ENCODE results near the gene ACCSL.

ACCSL gene

GRCh38 chr11:44047931-44048431 is at the start of gene ACCSL:
TSS of gene ACCSL (plus strand) at chr11:44047981. CDS start at chr11:44048037, 56 bp downstream.
- Histone ChIP-seq H3K9me3 (ENCODE audit: severe bottlenecking) (no peaks in the 10 kb centered on the region), H3K4me1 (ENCODE audit: insufficient read depth, poor library complexity, severe bottlenecking) (no peaks in the 10 kb centered on the region), H3K27ac (ENCODE audit: poor library complexity, severe bottlenecking) (no peak within 1 kb of the TSS), H3K4me3 (ENCODE audit: severe bottlenecking) (no peak within 1 kb of the TSS), H3K36me3 (ENCODE audit: low read depth) (no peaks in the 10 kb centered on the region), H3K27me3 (ENCODE audit: insufficient read depth, poor library complexity, severe bottlenecking) (no peaks in the 10 kb centered on the region)
- DNase-seq (ENCODE audit: low spot score) (no peak), ATAC-seq (ENCODE audit: low read depth) (no peak)
- no peak for TF ChIP-seq CTCF (IDR thresholded peaks at IDR 0.05; ENCODE audit: poor library complexity, severe bottlenecking)

- ATAC-seq (ENCODE audit: low read depth) (no peak), DNase-seq (ENCODE audit: low spot score) (no peak)
- Histone ChIP-seq H3K9me3 (ENCODE audit: severe bottlenecking) (no peaks in the 10 kb centered on the region), H3K27ac (ENCODE audit: poor library complexity, severe bottlenecking) (no peak overlapping the region), H3K27me3 (ENCODE audit: insufficient read depth, poor library complexity, severe bottlenecking) (peaks cover 6% of the 10 kb centered on the region), H3K36me3 (ENCODE audit: low read depth) (no peaks in the 10 kb centered on the region), H3K4me1 (ENCODE audit: insufficient read depth, poor library complexity, severe bottlenecking) (no peaks in the 10 kb centered on the region), H3K4me3 (ENCODE audit: severe bottlenecking) (no peak overlapping the region)
- TF ChIP-seq CTCF (IDR thresholded peaks at IDR 0.05; ENCODE audit: poor library complexity, severe bottlenecking), result no peak
These were observed 49.5 kb upstream of the ACCSL start for GRCh38 chr11:43998308-43998707.

GRCh38 chr11:44000731-44001130 is 47.0 kb upstream of the ACCSL start:
- no peak for TF ChIP-seq CTCF (IDR thresholded peaks at IDR 0.05; ENCODE audit: poor library complexity, severe bottlenecking)
- H3K9me3 ChIP-seq (ENCODE audit: severe bottlenecking), result no peaks in the 10 kb centered on the region
- no peak overlapping the region for H3K27ac ChIP-seq (ENCODE audit: poor library complexity, severe bottlenecking)
- H3K27me3 ChIP-seq (ENCODE audit: insufficient read depth, poor library complexity, severe bottlenecking), result peaks cover 6% of the 10 kb centered on the region
- H3K4me1 ChIP-seq (ENCODE audit: insufficient read depth, poor library complexity, severe bottlenecking), result no peaks in the 10 kb centered on the region
- DNase-seq (ENCODE audit: low spot score), result no peak
- no peaks in the 10 kb centered on the region for H3K36me3 ChIP-seq (ENCODE audit: low read depth)
- H3K4me3 ChIP-seq (ENCODE audit: severe bottlenecking), result no peak overlapping the region
- ATAC-seq (ENCODE audit: low read depth), result no peak

GRCh38 chr11:44002191-44003093 is 45.3 kb upstream of the ACCSL start:
- TF ChIP-seq CTCF (IDR thresholded peaks at IDR 0.05; ENCODE audit: poor library complexity, severe bottlenecking), result no peak

More at GRCh38 chr11:44002191-44003093, 45.3 kb upstream of the ACCSL start:
- Histone ChIP-seq H3K4me1 (ENCODE audit: insufficient read depth, poor library complexity, severe bottlenecking) (no peaks in the 10 kb centered on the region), H3K4me3 (ENCODE audit: severe bottlenecking) (no peak overlapping the region), H3K27me3 (ENCODE audit: insufficient read depth, poor library complexity, severe bottlenecking) (peaks cover 6% of the 10 kb centered on the region), H3K36me3 (ENCODE audit: low read depth) (no peaks in the 10 kb centered on the region), H3K9me3 (ENCODE audit: severe bottlenecking) (no peaks in the 10 kb centered on the region), H3K27ac (ENCODE audit: poor library complexity, severe bottlenecking) (no peak overlapping the region)
- no peak for DNase-seq (ENCODE audit: low spot score)
- ATAC-seq (ENCODE audit: low read depth), result no peak

Measured in RWPE2 (cell line).